Spleen (tissue), 7 donors: ENCODE data around the gene XPOT.

Experiments
- CTCF ChIP-seq, 11 experiments: fragments of 200-600 bp in 7 of 11; fragments of 450-650 bp in 4 of 11; sonication (generic) in 4 of 11; IDR thresholded peaks in 8 of 11; conservative IDR thresholded peaks in 3 of 11; 1 replicate in 7 of 11; 2 replicates in 4 of 11; pipeline versions ENCODE4 v1.4.0 to v1.8.0; 2016 to 2021; ENCODE audit warnings: antibody characterized with exemption in 11 of 11, inconsistent platforms in 4 of 11, mild to moderate bottlenecking in 1 of 11
- POLR2A ChIP-seq, 3 donors: fragments of 450-650 bp; IDR thresholded peaks; one replicate each; pipeline ENCODE4 v1.5.1; 2017; ENCODE audit warnings: antibody characterized with exemption in 3 of 3, mild to moderate bottlenecking in 1 of 3
- donor health status: DM: no; HTN: no; CAD: no; lungs with moderate emphysema.
- donor health status: DM: no; HTN: no; CAD: no.
- donor health status: DM: no; HTN: no; CAD: no.

GRCh38 chr12:64496839-64497400 is 92.7 kb downstream of the XPOT start:
- TF ChIP-seq CTCF (IDR thresholded peaks at IDR 0.05 in 8 of 11, conservative IDR thresholded peaks at IDR 0.05 in 3 of 11) (no peak), POLR2A (IDR thresholded peaks at IDR 0.05) (no peak)
